C1 segment of cervical spinal cord (tissue), 14 donors: Measurements from ENCODE around the gene ERAP2.

ENCODE experiments used
- DNase-seq, 14 donors: peaks; one replicate each; lab custom pipeline; 2025; lab: John Stamatoyannopoulos, UW

Gene ERAP2

GRCh38 chr5:96962540-96962991, 86.3 kb downstream of the ERAP2 start:
- DNase-seq = no peak

DNA sequence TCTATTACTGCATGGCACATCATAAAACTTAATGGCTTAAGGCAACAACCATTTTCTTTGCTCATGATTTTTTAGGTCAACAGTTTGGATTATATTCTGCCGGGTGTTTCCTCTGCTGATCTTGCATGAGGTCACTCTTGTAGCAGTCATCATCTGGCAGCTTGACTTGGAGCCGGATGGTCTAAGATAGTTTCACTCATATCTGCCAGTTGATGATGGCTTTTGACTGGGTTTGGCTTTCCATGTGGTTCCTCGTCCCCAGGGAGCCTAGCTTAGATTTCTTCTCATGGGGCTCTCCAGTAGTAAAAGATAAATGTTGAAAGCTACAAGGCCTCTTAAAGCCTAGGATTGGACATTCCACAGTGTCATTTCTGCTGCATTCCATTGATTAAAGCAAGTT, 87.0 kb downstream of the ERAP2 start:
- DNase-seq = peak in 1 of 14 donors; percentile 57

DNA sequence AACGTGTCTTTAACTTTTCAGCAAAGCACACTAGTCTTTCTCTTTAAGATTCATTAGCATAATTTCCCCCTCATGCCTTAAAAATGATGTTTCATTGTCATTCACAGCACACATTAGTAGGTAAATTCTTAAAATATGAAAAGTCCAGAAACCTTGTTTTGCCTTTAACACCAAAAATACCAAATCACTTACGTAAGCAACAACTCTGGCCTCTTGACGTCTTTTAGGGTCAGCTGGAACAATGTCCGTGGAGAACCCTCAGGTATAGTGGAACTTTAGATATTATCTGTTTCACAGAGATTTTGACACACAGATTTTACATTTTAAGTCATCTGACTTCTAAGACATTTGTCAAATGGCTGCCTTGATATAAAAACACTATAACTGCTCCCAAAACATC, 90.5 kb downstream of the ERAP2 start:
- DNase-seq = no peak

DNA sequence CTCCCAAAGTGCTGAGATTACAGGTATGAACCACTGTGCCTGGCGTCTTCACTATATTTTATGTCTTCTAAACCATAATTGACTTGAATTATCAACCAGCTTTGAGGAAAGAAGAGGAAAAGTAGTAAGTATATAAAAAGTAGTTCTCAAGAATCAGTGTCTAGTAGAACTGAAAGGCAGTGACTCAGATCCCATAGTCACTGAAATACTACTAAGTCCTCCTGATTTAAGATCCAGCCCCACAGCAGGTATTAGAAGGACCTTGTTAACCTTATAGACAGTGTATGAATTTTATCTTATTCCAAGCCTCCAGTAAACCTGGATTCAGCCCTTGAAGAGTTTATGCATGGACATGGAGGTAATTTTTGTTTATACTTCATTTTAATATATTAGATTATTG, 91.1 kb downstream of the ERAP2 start:
- DNase-seq = no peak

- no peak for DNase-seq
These were observed 91.8 kb downstream of the ERAP2 start for GRCh38 chr5:96968074-96968473.

- DNase-seq = no peak
These were observed 92.3 kb downstream of the ERAP2 start for GRCh38 chr5:96968614-96969013.
